ENCODE results near the gene BRS3. TPM values are rescaled to one million over a fixed set of nuclear protein-coding genes. Genes with fewer than 3 reads are reported as not detected.

BRS3 gene
- total and polyA plus RNA-seq, 12 donors = not detected

DNA sequence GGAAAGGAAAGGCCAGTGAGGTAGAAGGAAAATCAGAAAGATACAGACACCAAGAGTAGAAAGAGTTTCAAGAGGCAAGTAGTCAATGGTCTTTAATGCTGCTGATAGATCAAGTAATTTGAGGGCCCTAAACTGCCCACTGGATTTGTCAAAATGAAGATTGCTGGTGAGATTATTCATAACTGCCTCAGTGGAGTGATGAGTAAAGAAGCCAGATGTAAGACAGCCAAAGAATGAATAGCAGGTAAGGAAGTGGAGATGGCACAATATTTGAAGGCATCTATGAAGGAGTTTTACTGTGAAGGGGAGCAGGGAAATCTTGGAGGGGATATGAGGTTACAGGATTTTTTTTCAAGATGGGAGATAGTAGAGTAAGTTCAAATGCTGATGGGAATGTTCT is 39.8 kb upstream of the BRS3 start:
- Histone ChIP-seq H3K9me3 (replicated peaks in 1 of 3) (no peaks in the 10 kb centered on the region), H3K27ac (no peak overlapping the region), H3K4me1 (replicated peaks in 1 of 2) (no peaks in the 10 kb centered on the region), H3K4me3 (no peak overlapping the region), H3K36me3 (replicated peaks in 1 of 2) (no peaks in the 10 kb centered on the region), H3K27me3 (no peaks in the 10 kb centered on the region)
- intact Hi-C loops (cut with DNase I) = no loop called here
- TF ChIP-seq, protein P1, sequence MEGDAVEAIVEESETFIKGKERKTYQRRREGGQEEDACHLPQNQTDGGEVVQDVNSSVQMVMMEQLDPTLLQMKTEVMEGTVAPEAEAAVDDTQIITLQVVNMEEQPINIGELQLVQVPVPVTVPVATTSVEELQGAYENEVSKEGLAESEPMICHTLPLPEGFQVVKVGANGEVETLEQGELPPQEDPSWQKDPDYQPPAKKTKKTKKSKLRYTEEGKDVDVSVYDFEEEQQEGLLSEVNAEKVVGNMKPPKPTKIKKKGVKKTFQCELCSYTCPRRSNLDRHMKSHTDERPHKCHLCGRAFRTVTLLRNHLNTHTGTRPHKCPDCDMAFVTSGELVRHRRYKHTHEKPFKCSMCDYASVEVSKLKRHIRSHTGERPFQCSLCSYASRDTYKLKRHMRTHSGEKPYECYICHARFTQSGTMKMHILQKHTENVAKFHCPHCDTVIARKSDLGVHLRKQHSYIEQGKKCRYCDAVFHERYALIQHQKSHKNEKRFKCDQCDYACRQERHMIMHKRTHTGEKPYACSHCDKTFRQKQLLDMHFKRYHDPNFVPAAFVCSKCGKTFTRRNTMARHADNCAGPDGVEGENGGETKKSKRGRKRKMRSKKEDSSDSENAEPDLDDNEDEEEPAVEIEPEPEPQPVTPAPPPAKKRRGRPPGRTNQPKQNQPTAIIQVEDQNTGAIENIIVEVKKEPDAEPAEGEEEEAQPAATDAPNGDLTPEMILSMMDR (IDR thresholded peaks at IDR 0.05) = no peak
- TF ChIP-seq POLR2A (IDR thresholded peaks at IDR 0.05) = no peak
- DNase-seq = no peak

DNA sequence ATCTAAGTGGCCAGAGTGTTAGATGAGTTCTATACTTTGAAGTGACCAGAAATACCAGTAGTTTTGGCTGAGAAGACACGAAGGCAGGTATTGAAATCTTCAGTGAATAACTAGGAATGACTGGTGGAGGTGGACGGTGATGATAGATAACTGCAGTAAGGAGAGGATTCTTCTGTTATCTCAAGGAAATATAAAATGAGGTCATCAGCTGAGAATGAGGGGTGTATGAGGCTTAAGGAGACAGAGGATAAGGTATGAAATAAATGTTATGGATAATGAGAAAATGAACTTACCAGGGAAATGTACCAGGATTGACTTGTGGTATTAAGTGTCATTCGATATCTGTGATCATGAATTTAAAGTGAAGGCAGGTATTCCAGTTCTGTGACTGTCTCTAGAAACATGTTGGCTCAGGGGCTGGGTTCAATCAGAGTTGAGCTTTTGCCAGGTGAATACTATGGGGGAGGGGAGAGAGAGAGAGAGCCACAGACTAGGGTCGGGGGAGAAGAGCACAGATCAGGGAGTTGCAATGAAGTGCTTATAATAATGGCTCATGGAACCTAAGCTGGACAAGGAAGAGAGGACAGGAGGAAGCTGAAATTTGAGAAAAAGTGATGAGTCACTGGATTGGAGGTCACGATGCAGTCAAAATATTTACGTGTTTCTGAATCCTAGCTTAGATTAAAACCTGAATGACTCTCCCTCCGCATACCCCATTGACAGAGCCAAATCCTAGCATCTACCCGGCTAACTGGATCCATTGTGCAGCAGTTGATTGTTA is 37.5 kb upstream of the BRS3 start:
- DNase-seq = no peak
- no peaks in the 10 kb centered on the region for H3K27me3 ChIP-seq
- no peak overlapping the region for H3K27ac ChIP-seq
- no peaks in the 10 kb centered on the region for H3K36me3 ChIP-seq (replicated peaks in 1 of 2)
- H3K4me3 ChIP-seq = no peak overlapping the region
- H3K9me3 ChIP-seq (replicated peaks in 1 of 3) = no peaks in the 10 kb centered on the region
- TF ChIP-seq POLR2A (IDR thresholded peaks at IDR 0.05) = no peak
- TF ChIP-seq, protein P1 (IDR thresholded peaks at IDR 0.05) = no peak
- no peaks in the 10 kb centered on the region for H3K4me1 ChIP-seq (replicated peaks in 1 of 2)
- intact Hi-C loops (cut with DNase I) = no loop called here
- 49 to 75% (median 59%) methylated on average over 8 of the region's 8 CpGs for WGBS, 4 donors

DNA sequence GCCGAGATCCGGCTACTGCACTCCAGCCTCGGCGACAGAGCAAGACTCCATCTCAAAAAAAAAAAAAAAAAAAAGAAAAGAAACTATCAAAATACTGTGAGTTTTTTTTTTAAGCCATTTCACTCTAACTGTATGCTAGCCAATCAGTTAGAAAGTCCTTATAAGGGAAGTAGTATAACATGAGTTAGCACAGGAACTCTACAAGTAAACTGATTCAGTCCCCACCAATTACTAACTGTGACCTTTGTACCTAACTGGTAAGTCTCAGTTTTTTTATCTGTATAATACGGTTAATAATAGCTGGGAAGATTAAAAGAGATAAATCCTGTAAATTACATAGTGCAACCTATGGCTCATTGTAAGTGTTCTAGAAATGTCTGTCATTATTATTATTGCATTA is 35.1 kb upstream of the BRS3 start:
- Histone ChIP-seq H3K27ac (no peak overlapping the region), H3K4me3 (no peak overlapping the region), H3K27me3 (no peaks in the 10 kb centered on the region), H3K9me3 (replicated peaks in 1 of 3) (no peaks in the 10 kb centered on the region), H3K4me1 (replicated peaks in 1 of 2) (no peaks in the 10 kb centered on the region), H3K36me3 (replicated peaks in 1 of 2) (no peaks in the 10 kb centered on the region)
- DNase-seq = no peak
- TF ChIP-seq, protein P1 (IDR thresholded peaks at IDR 0.05) = no peak
- TF ChIP-seq POLR2A (IDR thresholded peaks at IDR 0.05) = no peak
- intact Hi-C loops (cut with DNase I) = no loop called here
- 76 to 93% (median 90%) methylated on average over 5 of the region's 5 CpGs for WGBS, 4 donors

DNA sequence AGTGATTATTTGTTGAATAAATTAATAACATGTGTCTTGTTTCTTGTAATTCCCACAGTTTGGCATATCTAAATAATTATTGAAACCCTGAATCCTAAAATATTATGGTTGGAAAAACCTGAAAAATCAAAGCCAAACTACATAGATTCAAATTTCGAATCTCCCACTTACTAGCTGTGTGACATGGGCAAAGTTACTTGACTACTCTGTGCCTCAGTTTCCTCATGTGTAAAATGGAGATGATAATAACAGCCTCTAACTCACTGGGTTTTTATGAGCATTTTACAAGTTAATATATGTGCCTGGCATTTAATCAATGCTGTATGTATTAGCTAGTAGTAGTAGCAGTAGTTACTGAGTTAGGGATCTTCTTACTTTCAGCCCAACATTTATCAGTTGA is 34.6 kb upstream of the BRS3 start:
- Histone ChIP-seq H3K36me3 (replicated peaks in 1 of 2) (no peaks in the 10 kb centered on the region), H3K4me3 (no peak overlapping the region), H3K4me1 (replicated peaks in 1 of 2) (no peaks in the 10 kb centered on the region), H3K9me3 (replicated peaks in 1 of 3) (no peaks in the 10 kb centered on the region), H3K27ac (no peak overlapping the region), H3K27me3 (no peaks in the 10 kb centered on the region)
- intact Hi-C loops (cut with DNase I) = no loop called here
- no peak for TF ChIP-seq POLR2A (IDR thresholded peaks at IDR 0.05)
- TF ChIP-seq, protein P1 (IDR thresholded peaks at IDR 0.05) = no peak
- 58 to 76% (median 73%) methylated on average over 1 of the region's 1 CpG for WGBS, 4 donors
- DNase-seq = no peak

All from adrenal gland (tissue), 12 donors.